ENCODE data around the gene KRT80. TPM values are rescaled to one million over a fixed set of nuclear protein-coding genes. Genes with fewer than 3 reads are reported as not detected.
A peak's percentile ranks its signal among the peaks of the same experiment; 100 is the strongest.

Gene KRT80
- total and polyA plus RNA-seq, 2 of the 13 experiments (the other 11 are each of a cell fraction or from before 2014, with no cell fraction given), result 0.27 to 0.53 TPM

GRCh38 chr12:52191841-52192791, at the start of gene KRT80 (continued):
- TF ChIP-seq HIC2 (CRISPR knock-in tag; IDR thresholded peaks at IDR 0.05; ENCODE audit: low read depth) (peak; percentile 48; the same call in 1 of the 2 replicates), FOSL2 (CRISPR knock-in tag; IDR thresholded peaks at IDR 0.05) (peak; percentile 85), ZKSCAN1 (IDR thresholded peaks at IDR 0.05; ENCODE audit: low read length) (peak; percentile 57; the same call in 1 of the 2 replicates), TEAD3 (CRISPR knock-in tag; optimal IDR thresholded peaks at IDR 0.05; ENCODE audit: borderline replicate concordance) (peak; percentile 55), ARID5B (CRISPR knock-in tag; IDR thresholded peaks at IDR 0.05) (0 out of 2 replicates have a peak, but pooled peaks have one; percentile 16)
